HG03039 (cell line): Measurements from ENCODE around the gene YIPF6.
"Not testable (repeated sequence)": the region's sequence is repeated elsewhere in the genome, so short reads cannot be mapped to it uniquely, and the experiment has no call there.

ENCODE experiments used
- ATAC-seq: cut with Tn5 transposase; IDR thresholded peaks from one replicate; pipeline ENCODE4 v1.9.1; 2021; ENCODE audit warnings: mild to moderate bottlenecking, moderate library complexity; ENCODE audit not compliant: unreplicated experiment

Gene YIPF6, protein sequence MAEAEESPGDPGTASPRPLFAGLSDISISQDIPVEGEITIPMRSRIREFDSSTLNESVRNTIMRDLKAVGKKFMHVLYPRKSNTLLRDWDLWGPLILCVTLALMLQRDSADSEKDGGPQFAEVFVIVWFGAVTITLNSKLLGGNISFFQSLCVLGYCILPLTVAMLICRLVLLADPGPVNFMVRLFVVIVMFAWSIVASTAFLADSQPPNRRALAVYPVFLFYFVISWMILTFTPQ

DNA sequence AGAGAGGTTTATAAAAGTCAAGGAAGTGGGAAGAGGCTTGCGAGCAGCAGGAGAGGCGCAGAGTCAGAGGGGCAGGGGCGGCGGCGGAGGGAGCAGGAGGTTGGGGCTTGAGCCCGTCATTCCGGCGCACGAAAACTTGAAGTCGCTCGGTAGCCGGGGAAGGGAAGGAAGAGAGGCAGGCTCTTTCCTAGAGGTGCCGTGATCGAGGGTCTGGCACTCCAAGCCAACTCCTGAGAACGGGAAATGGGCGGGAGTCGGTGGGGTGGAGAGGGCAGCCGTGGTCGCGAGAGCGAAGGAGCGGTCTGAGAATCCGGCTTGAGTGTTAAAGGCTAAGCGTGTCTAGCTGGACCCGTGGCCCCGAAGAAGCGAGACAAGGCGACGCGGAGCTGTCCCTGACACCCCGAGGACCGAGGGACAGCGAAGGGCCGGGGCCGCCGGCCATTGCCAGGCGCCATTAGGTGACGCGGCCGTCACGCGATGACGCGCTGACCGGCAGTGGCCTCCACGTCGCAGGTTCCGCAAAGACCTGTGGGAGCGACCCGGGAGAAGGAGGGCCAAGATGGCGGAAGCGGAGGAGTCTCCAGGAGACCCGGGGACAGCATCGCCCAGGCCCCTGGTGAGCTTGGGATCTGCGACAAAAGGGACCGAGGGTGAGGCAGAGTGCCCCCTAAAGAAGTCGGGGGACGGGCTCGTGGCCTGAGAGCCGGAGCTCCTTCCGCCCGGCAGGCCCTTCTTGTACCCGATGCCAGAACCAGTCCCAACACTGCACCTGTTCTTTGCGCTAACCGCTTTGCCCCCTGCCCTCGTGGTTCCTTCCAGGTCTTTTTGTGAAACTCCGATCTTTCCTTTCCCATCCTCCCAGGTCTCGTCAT, at the start of gene YIPF6:
Gene YIPF6 (plus strand): TSS at position 544 of the 872 bp plus-strand sequence. CDS start 16 bp downstream, at position 560.
- ATAC-seq: peak; percentile 99

- no peak for ATAC-seq
Measured at GRCh38 chrX:68451720-68452119, 47.1 kb upstream of the YIPF6 start.

- no peak for ATAC-seq
Measured at GRCh38 chrX:68454476-68455150, 44.2 kb upstream of the YIPF6 start.

DNA sequence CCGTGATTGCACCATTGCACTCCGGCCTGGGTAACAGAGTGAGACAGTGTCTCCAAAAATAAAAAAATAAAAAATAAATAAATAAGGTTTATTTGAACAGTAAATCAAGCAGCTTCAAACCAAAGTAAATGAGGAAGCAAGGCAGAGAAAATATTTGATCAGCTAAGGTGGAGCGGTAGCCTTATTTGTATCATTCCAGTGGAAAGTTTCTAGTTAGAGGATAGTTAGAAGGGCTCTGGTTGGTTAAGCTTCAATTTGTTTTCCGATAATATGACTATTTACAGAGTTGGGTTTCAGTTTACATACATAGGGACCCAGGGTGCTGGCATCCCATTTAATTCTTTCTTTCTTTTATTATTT, 43.7 kb upstream of the YIPF6 start:
- no peak for ATAC-seq

- no peak for ATAC-seq
Measured at GRCh38 chrX:68461093-68461492, 37.8 kb upstream of the YIPF6 start.

DNA sequence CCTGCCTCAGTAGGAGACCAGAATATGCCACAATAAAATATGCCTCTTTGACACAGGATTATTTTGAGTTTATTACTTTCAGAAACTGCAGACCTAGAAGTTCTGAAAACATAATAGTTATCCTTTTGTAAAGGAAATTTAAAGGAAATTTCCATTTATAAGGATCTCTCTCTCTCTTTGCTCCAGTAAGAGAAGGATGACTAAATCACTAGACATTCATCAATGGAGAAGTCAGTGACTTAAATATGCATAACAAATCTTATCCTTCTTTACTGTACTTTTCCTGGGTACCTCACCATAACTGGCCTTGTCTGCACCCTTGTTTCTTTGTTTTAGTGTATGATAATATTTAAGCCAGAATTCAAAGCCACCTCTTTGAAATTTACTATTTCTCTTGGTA, 37.3 kb upstream of the YIPF6 start:
- no peak for ATAC-seq

DNA sequence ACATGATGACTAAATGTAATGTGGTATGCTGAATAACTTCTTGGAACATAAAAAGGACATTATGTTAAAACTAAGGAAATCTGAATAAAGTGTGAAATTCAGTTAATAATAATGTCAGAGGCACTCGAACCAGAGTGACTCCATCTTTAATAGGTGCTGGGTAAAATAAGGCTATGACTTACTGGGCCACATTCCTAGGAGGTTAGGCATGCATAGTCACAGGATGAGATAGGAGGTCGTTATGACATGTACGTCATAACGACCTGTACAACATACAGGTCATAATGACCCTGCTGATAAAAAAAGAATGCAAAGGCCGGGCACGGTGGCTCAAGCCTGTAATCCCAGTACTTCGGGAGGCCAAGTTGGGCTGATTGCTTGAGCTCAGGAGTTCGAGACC, 36.7 kb upstream of the YIPF6 start:
- no peak for ATAC-seq

GRCh38 chrX:68462653-68463052, 36.2 kb upstream of the YIPF6 start:
- no peak for ATAC-seq

DNA sequence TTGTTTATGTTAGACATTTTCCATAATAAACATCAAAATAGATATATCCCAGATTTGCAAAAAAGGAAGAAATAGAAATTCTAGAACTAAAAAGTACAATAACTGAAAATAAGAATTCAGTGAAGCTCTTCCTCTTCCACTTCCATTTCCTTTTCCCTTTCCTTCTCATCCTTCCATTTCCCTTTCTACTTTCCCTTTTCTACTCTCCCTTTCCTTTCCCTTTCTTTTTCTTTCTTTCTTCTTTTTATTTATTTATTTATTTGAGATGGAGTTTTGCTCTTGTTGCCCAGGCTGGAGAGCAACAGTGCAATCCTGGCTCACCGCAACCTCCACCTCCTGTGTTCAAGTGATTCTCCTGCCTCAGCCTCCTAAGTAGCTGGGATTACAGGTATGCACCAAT, 35.0 kb upstream of the YIPF6 start:
- ATAC-seq: no peak

DNA sequence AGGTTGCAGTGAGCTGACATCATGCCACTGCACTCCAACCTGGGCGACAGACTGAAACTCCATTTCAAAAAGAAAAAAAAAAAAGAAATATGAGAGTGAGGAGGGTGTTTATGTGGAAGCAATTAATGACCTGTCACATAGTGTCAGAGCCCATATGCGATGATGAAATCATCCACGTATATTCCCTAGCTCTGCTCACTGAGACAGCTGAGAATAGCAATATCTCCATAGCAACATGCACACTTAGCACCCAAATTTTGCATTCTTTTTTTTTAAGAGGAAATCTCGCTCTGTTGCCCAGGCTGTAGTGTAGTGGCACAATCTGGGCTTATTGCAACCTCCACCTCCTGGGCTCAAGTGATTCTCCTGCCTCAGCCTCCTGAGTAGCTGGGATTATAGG, 34.1 kb upstream of the YIPF6 start:
- ATAC-seq: no peak

DNA sequence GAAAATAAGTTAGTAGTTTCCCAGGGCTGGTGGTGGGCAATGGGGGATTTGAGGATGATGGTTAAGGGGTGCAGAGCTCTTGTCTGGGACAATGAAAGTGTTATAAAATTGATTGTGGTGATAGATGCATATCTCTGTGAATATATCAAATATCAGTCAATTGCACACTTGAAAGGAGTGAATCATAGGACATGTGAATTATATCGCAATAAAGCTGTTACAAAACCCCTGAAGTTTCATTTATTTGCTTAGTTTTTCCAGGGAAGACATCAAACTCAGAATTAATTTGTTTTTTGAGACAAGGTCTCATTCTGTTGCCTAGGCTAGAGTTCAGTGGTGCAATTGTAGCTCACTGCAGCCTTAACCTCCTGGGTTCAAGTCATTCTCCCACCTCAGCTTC, 17.9 kb upstream of the YIPF6 start:
- ATAC-seq: no peak

DNA sequence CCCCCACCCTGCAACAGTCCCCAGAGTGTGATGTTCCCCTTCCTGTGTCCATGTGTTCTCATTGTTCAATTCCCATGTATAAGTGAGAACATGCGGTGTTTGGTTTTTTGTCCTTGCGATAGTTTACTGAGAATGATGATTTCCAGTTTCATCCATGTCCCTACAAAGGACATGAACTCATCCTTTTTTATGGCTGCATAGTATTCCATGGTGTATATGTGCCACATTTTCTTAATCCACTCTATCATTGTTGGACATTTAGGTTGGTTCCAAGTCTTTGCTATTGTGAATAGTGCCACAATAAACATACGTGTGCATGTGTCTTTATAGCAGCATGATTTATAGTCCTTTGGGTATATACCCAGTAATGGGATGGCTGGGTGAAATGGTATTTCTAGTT, 12.7 kb upstream of the YIPF6 start:
- ATAC-seq: not testable (repeated sequence)

DNA sequence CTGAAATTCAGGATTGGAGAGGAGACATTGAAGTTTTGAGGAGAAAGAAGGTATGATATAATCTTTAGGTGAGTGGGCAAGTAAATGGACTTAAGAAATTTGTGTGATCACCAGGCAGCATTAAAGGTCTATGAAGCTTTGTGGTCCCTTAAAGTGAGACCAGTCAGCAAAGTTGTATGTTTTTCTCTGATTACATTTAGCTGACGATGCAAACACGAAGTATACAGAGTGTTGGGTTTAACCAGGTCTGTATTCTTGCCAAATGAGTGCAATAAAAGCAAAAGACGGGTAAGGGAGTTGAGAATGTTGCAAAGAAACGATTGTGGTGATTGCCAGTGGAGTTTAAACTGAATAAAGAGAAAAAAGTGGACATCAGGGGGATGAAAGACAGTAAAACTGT, 11.6 kb upstream of the YIPF6 start:
- no peak for ATAC-seq

GRCh38 chrX:68487924-68488323, 10.9 kb upstream of the YIPF6 start:
- no peak for ATAC-seq

- ATAC-seq: no peak
Measured at GRCh38 chrX:68488657-68489056, 10.2 kb upstream of the YIPF6 start.

- no peak for ATAC-seq
Measured at GRCh38 chrX:68490644-68491043, 8.2 kb upstream of the YIPF6 start.

DNA sequence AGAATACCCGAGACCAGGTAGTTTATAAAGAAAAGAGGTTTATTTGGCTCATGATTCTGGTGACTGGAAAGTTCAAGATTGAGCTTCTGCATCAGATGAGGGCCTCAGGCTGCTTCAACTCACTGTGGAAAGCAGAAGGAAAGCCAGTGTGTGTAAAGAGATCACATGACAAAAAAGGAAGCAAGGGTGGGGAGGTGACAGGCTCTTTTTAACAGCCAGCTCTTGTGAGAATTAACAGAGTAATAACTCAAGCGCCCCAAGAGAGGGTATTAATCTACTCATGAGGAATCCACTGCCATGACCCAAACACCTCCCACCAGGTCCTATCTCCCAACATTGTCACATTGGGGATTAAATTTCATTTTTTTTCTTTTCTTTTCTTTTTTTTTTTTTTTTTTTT, 6.3 kb upstream of the YIPF6 start:
- ATAC-seq: no peak

GRCh38 chrX:68493776-68494175, 5.1 kb upstream of the YIPF6 start:
- not testable (repeated sequence) for ATAC-seq

DNA sequence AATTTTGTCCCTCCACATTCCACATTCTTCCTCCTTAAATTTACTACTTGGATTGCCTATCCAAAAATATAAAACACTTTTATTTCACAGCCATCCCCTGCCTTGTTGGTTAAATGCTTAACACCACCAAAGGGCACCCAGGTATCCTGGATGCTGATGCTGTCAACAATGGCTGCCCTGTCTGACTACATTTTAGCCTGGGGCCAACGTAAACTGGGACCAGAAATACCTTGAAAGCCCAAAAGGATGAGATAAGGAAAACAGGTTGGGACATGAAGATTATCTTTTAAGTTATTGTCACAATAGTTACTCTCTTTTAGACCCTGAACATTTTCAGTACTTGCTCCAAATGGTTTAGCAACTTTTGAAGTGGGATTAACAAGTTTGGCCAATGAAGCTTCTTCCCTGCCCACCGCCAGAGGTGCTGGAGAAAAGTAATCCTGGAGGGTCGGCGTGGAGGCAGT, 775 bp upstream of the YIPF6 start:
- ATAC-seq: no peak

GRCh38 chrX:68499543-68500504, 973 bp downstream of the YIPF6 start:
- no peak for ATAC-seq
